DOHH2 (cell line): Measurements from ENCODE around the gene USP1.

Source experiments
- CTCF ChIP-seq: fragments of 200-600 bp; sonication (generic); IDR thresholded peaks from one replicate; pipeline ENCODE4 v1.5.1; 2014; ENCODE audit warnings: antibody characterized with exemption, mild to moderate bottlenecking, low read depth, low read length; ENCODE audit not compliant: poor library complexity, severe bottlenecking
- EZH2phosphoT487 ChIP-seq: fragments of 200-600 bp; sonication (generic); IDR thresholded peaks from 2 replicates; pipeline ENCODE4 v1.6.1; 2017; ENCODE audit warnings: borderline replicate concordance, mild to moderate bottlenecking, antibody characterized with exemption, low read length, moderate library complexity, mixed read lengths

- no peak for TF ChIP-seq CTCF
- TF ChIP-seq EZH2phosphoT487: no peak
Measured at GRCh38 chr1:62452951-62453350, 16.1 kb downstream of the USP1 start.
